Stimulated activated CD4-positive, alpha-beta T cell treated with anti-CD3 and anti-CD28 coated beads, TNF-alpha, amount 100 ng/mL, for 48 hours (primary cell): Measurements from ENCODE around the gene MAEL.

Source experiments
- DNase-seq, 3 donors: peaks; one replicate each; pipeline ENCODE4 v3.0.0-alpha.2; 2020; ENCODE audit warnings: low read depth in 3 of 3

Gene MAEL

GRCh38 chr1:167056529-167057231, 67.6 kb downstream of the MAEL start:
- DNase-seq, result no peak

GRCh38 chr1:167057241-167057688, 68.2 kb downstream of the MAEL start:
- no peak for DNase-seq

DNA sequence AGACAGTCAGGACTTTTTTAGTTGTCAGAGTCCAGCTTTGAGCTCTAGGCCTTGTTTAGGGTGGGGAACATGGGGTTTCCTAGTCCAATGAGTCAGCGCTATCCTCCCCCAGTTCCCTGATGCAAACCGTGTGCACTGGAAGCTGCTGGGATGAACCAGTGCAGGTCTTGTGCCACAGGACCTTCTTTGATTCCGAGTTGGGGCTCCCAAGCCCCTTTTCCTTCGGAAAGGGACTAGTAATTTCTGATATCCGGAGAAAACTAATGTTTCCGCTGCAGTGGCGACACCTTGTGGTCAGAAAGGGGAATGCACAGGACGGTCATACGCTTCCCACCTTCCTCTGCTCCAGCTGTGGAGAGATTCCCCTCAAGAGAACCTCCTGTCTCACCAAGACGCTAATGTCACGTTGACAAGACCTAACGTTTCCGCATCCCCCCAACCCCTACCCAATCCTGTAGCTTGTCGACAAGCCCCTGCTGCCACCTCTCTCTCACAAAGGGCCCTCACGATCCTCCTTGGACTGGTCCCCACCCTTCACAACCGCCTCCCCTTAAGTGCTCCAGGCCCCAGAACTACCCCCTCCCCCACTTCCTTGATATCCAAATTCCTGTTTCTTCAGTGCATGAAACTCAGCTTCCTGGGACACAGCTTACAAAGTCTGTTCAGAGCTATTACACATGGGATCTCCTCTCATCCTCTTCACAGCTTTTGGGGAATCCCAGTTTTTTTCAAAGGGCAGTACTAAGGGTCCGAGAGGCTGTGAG, 70.1 kb downstream of the MAEL start:
- peak; percentile 41 to 66 (median 64) for DNase-seq

- no peak for DNase-seq
These were observed 70.7 kb downstream of the MAEL start for GRCh38 chr1:167059809-167060107.

DNA sequence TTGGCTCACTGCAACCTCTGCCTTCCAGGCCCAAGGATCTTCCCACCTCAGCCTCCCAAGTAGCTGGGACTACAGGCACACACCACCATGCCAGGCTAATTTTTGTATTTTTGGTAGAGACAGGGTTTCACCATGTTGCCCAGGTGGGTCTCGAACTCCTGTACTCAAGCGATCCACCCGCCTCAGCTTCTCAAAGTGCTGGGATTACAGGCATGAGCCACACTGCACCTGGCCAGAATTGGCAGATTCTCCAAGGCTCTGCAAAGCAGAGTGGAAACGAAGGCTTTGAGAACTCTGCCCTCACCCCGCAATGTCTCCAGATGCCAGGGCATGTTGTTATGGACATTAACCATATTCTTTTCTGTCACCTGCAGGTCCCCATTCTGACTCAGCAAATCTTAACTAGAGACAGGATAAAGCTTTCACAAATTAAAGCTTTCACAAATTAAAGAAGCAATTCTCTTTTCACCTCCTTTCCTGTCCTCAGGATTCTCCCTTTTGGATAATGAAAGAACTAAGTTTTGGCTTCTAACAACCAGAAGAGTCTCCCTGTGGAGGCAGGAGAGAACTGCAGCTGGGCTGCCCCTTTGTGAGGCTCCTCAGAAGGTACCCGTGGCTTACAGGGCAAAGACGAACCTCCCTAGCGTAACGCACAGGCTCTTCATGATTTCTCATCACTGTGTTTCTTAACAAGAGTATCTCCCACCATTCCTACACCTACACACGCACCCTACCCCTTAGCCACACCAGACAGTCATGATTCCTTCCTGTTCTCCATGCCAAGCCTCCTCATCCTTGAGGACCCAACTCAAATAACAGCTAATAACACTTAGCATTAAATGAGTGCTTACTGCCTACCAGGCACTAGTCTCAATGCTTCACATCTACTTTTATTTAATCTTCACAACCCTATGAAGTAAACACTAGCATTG, 71.3 kb downstream of the MAEL start:
- DNase-seq, result no peak

DNA sequence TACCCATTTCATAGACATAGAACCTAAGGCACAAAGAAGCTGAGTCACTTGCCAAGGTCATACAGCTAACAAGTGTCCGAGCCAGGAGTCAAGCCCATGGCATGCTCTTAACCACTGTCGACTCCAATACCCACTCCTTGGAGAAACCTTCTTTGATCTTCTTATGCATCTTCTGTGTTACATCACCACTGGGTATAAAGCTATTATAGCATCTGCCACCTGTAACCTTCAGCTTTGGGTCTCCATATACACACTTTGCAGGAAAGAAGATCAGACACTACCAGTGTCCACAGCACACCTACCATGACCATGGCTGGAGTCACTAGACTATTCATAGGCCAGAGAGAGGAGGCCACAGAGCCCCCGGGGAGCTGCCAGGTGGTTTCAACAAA, 72.0 kb downstream of the MAEL start:
- DNase-seq, result no peak

DNA sequence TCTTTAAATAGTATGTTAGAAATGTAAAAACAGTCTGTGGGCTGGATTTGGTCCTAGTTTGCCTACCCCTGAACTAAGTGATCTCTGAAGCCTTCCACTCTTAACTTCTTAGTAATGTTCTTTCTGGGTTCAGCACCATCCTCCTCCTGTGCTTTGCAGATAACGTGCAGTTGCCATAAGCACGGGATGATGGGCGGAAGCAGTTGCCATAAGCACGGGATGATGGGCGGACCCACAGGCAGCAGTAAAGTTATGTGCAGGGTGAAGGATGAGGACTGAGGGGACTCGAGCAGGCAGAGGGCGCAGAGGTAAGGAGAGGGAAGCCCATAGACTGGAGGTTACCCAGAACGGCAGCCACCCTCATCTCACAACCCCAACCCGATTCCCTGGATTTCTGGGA, 75.5 kb downstream of the MAEL start:
- DNase-seq, result no peak

GRCh38 chr1:167065471-167065870, 76.4 kb downstream of the MAEL start:
- DNase-seq, result no peak

GRCh38 chr1:167066333-167067122, 77.4 kb downstream of the MAEL start:
- peak; percentile 65 to 74 (median 66) for DNase-seq

DNA sequence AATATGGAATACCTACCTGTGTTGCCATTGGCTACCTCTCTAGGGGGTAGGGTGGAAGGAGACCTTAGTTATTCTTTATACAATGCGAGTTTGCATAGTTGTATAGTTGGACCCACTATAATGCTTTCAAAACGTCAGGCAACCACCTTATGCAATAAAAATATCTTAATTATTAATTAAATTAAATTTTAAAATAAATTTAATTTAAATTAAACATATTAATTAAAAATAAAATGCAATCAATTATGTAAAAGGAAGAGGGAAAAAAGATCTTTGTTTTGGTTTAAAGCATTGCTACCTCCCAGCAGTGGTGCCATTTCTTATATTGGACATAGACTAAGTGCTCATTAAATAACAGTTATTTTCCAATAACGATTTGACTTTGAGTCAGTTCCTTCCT, 78.8 kb downstream of the MAEL start:
- DNase-seq, result no peak

GRCh38 chr1:167068761-167069160, 79.7 kb downstream of the MAEL start:
- DNase-seq, result no peak

GRCh38 chr1:167071286-167071685, 82.2 kb downstream of the MAEL start:
- DNase-seq, result no peak
